Islet of Langerhans (tissue), 1 donor: ENCODE results near the gene VIL1.

ENCODE experiments used
- FAIRE-seq: peaks from one replicate; lab custom pipeline; 2011; peaks lifted over from hg19 to GRCh38; lab: Jason Lieb, UNC

The VIL1 gene

GRCh38 chr2:218444692-218445357 lies 25.9 kb downstream of the VIL1 start:
- FAIRE-seq, result no peak

GRCh38 chr2:218445602-218446001 lies 26.7 kb downstream of the VIL1 start:
- FAIRE-seq, result no peak

- FAIRE-seq, result no peak
Observed at GRCh38 chr2:218446547-218446946, 27.6 kb downstream of the VIL1 start.

GRCh38 chr2:218447072-218447471 lies 28.1 kb downstream of the VIL1 start:
- no peak for FAIRE-seq

- no peak for FAIRE-seq
Observed at GRCh38 chr2:218448934-218449333, 30.0 kb downstream of the VIL1 start.

GRCh38 chr2:218452079-218452478 lies 33.2 kb downstream of the VIL1 start:
- FAIRE-seq, result no peak

- FAIRE-seq, result no peak
Observed at GRCh38 chr2:218456849-218457248, 37.9 kb downstream of the VIL1 start.

- no peak for FAIRE-seq
Observed at GRCh38 chr2:218458598-218458997, 39.7 kb downstream of the VIL1 start.

- FAIRE-seq, result peak; percentile 96
Observed at GRCh38 chr2:218465987-218466633, 47.2 kb downstream of the VIL1 start.

- no peak for FAIRE-seq
Observed at GRCh38 chr2:218470448-218470847, 51.5 kb downstream of the VIL1 start.

- FAIRE-seq, result no peak
Observed at GRCh38 chr2:218471036-218471435, 52.1 kb downstream of the VIL1 start.

- no peak for FAIRE-seq
Observed at GRCh38 chr2:218471982-218472381, 53.1 kb downstream of the VIL1 start.

GRCh38 chr2:218472988-218473387 lies 54.1 kb downstream of the VIL1 start:
- no peak for FAIRE-seq

- no peak for FAIRE-seq
Observed at GRCh38 chr2:218474527-218474926, 55.6 kb downstream of the VIL1 start.

GRCh38 chr2:218476676-218477075 lies 57.8 kb downstream of the VIL1 start:
- FAIRE-seq, result no peak

- FAIRE-seq, result no peak
Observed at GRCh38 chr2:218477247-218477646, 58.3 kb downstream of the VIL1 start.

- FAIRE-seq, result no peak
Observed at GRCh38 chr2:218478544-218478943, 59.6 kb downstream of the VIL1 start.

GRCh38 chr2:218479595-218479994 lies 60.7 kb downstream of the VIL1 start:
- no peak for FAIRE-seq

- peak; percentile 82 for FAIRE-seq
Observed at GRCh38 chr2:218482651-218483050, 63.7 kb downstream of the VIL1 start.

- FAIRE-seq, result no peak
Observed at GRCh38 chr2:218485986-218486667, 67.2 kb downstream of the VIL1 start.

GRCh38 chr2:218500501-218501060 lies 81.7 kb downstream of the VIL1 start:
- no peak for FAIRE-seq

- FAIRE-seq, result no peak
Observed at GRCh38 chr2:218501665-218502064, 82.7 kb downstream of the VIL1 start.
